ENCODE data around the gene TMEM39B. TPM values are rescaled to one million over a fixed set of nuclear protein-coding genes. Genes with fewer than 3 reads are reported as not detected.

Gene TMEM39B
- total RNA-seq, 1 experiment from 2014 or later: 22.8 TPM

GRCh38 chr1:32114420-32114819, 41.7 kb downstream of the TMEM39B start:
- no peak overlapping the region for H3K27ac ChIP-seq (ENCODE audit: low read depth, low read length)
- ChIA-PET CTCF (no interaction called here), RAD21 (ENCODE audit: low non-redundant PET in 1 of 2, low total read pairs in 2 of 2, uncharacterized antibody in 2 of 2, unreplicated experiment in 2 of 2) (no interaction called here), POLR2A (no interaction called here)
- H3K9me2 ChIP-seq (ENCODE audit: insufficient read depth): no peaks in the 10 kb centered on the region
- no peak overlapping the region for H2AFZ ChIP-seq (ENCODE audit: low read depth, low read length, poor library complexity, severe bottlenecking)
- no peak overlapping the region for H3K4me3 ChIP-seq (replicated peaks in 1 of 2; ENCODE audit: low read depth in 1 of 2, low read length in 2 of 2)
- ATAC-seq (no peak), DNase-seq (ENCODE audit: low read depth, low spot score) (no peak)
- H3K27me3 ChIP-seq (ENCODE audit: insufficient read depth, low read length): no peaks in the 10 kb centered on the region
- H3K4me2 ChIP-seq (ENCODE audit: low read length): peak overlapping the region; percentile 65
- no peaks in the 10 kb centered on the region for H3K9me3 ChIP-seq (ENCODE audit: control insufficient read depth in 1 of 2, insufficient read depth in 1 of 2, low read depth in 1 of 2, low read length in 2 of 2)
- no TSS peak for BruUV-seq (replicated peaks)
- H3K9ac ChIP-seq (ENCODE audit: low read length): no peak overlapping the region
- H4K20me1 ChIP-seq (ENCODE audit: insufficient read depth): no peaks in the 10 kb centered on the region; the same call in 1 of the 2 replicates
- TF ChIP-seq, protein P1, sequence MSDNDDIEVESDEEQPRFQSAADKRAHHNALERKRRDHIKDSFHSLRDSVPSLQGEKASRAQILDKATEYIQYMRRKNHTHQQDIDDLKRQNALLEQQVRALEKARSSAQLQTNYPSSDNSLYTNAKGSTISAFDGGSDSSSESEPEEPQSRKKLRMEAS (IDR thresholded peaks at IDR 0.05): no peak
- TF ChIP-seq, protein P2, sequence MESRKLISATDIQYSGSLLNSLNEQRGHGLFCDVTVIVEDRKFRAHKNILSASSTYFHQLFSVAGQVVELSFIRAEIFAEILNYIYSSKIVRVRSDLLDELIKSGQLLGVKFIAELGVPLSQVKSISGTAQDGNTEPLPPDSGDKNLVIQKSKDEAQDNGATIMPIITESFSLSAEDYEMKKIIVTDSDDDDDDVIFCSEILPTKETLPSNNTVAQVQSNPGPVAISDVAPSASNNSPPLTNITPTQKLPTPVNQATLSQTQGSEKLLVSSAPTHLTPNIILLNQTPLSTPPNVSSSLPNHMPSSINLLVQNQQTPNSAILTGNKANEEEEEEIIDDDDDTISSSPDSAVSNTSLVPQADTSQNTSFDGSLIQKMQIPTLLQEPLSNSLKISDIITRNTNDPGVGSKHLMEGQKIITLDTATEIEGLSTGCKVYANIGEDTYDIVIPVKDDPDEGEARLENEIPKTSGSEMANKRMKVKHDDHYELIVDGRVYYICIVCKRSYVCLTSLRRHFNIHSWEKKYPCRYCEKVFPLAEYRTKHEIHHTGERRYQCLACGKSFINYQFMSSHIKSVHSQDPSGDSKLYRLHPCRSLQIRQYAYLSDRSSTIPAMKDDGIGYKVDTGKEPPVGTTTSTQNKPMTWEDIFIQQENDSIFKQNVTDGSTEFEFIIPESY (IDR thresholded peaks at IDR 0.05; ENCODE audit: extremely low read depth, insufficient replicate concordance, low read length): no peak
- no peak for TF ChIP-seq RAD21 (IDR thresholded peaks at IDR 0.05; ENCODE audit: low read depth)
- H3K36me3 ChIP-seq (ENCODE audit: control insufficient read depth in 1 of 2, insufficient read depth in 2 of 2, low read length in 2 of 2): 0 out of 4 replicates have a peak, but pooled peaks cover 0 to 2% of the 10 kb centered on the region in 2 experiments
- peaks cover 98% of the 10 kb centered on the region for H3K79me2 ChIP-seq (ENCODE audit: insufficient read depth, low read length)
- H3K4me1 ChIP-seq (ENCODE audit: control insufficient read depth in 1 of 2, insufficient read depth in 2 of 2, low read length in 2 of 2): peaks cover 28 to 52% of the 10 kb centered on the region in 2 experiments
- intact Hi-C loops (cut with micrococcal nuclease): loop anchor here (5.0 kb wide), 1 partner anchor 63 kb away; the partner anchor contains the start of gene TXLNA

DNA sequence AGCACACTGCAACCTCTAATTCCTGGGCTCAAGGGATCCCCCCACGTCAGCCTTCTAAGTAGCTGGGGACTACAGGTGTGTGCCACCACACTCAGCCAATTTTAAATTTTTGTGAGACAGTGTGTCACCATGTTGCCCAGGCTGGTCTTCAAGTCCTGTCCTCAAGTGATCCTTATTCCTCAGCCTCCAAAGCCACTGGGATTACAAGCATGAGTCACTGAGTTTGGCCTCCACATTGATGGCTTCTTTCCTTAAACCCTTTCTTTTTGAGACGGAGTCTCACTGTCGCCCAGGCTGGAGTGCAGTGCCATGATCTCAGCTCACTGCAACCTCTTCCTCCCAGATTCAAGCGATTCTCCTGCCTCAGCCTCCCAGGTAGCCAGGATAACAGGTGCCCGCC, 42.8 kb downstream of the TMEM39B start:
- ChIA-PET POLR2A (no interaction called here), CTCF (interaction anchor here (1.7 kb wide), 1 partner anchor 12 kb away, joined by 5 read pairs; no protein-coding TSS in a partner anchor), RAD21 (ENCODE audit: low non-redundant PET in 1 of 2, low total read pairs in 2 of 2, uncharacterized antibody in 2 of 2, unreplicated experiment in 2 of 2) (no interaction called here)
- Histone ChIP-seq H3K79me2 (ENCODE audit: insufficient read depth, low read length) (peaks cover 98% of the 10 kb centered on the region), H3K9me3 (ENCODE audit: control insufficient read depth in 1 of 2, insufficient read depth in 1 of 2, low read depth in 1 of 2, low read length in 2 of 2) (no peaks in the 10 kb centered on the region), H3K9ac (ENCODE audit: low read length) (0 out of 2 replicates have a peak overlapping the region, but pooled peaks have one; percentile 17), H3K27ac (ENCODE audit: low read depth, low read length) (peak overlapping the region; percentile 64), H3K4me2 (ENCODE audit: low read length) (peak overlapping the region; percentile 65), H3K27me3 (ENCODE audit: insufficient read depth, low read length) (no peaks in the 10 kb centered on the region), H4K20me1 (ENCODE audit: insufficient read depth) (no peaks in the 10 kb centered on the region; the same call in none of the 2 replicates), H2AFZ (ENCODE audit: low read depth, low read length, poor library complexity, severe bottlenecking) (no peak overlapping the region), H3K36me3 (ENCODE audit: control insufficient read depth in 1 of 2, insufficient read depth in 2 of 2, low read length in 2 of 2) (no peaks in the 10 kb centered on the region), H3K4me1 (ENCODE audit: control insufficient read depth in 1 of 2, insufficient read depth in 2 of 2, low read length in 2 of 2) (peaks cover 28 to 46% of the 10 kb centered on the region in 2 experiments), H3K9me2 (ENCODE audit: insufficient read depth) (no peaks in the 10 kb centered on the region), H3K4me3 (replicated peaks in 1 of 2; ENCODE audit: low read depth in 1 of 2, low read length in 2 of 2) (peak overlapping the region in 1 of 2 experiments; percentile 22; a peak in 1 of 4 replicates)
- DNase-seq (ENCODE audit: low read depth, low spot score): no peak
- intact Hi-C loops (cut with micrococcal nuclease): no loop called here
- BruUV-seq (replicated peaks): no TSS peak
- ATAC-seq: peak; percentile 50
- TF ChIP-seq EZH2phosphoT487 (IDR thresholded peaks at IDR 0.05; ENCODE audit: borderline replicate concordance) (no peak), EGR1 (IDR thresholded peaks at IDR 0.05; ENCODE audit: low read depth) (no peak), ELF1 (IDR thresholded peaks at IDR 0.05; ENCODE audit: borderline replicate concordance, low read depth) (no peak), EZH2 (IDR thresholded peaks at IDR 0.05) (no peak), POLR2AphosphoS5 (IDR thresholded peaks at IDR 0.05; ENCODE audit: low read depth, low read length) (no peak), YY1 (IDR thresholded peaks at IDR 0.05; ENCODE audit: extremely low read depth, insufficient replicate concordance, low read depth, low read length) (no peak), CEBPB (IDR thresholded peaks at IDR 0.05; ENCODE audit: low read depth) (no peak), FOSL1 (IDR thresholded peaks at IDR 0.05; ENCODE audit: low read depth) (no peak), SP1 (IDR thresholded peaks at IDR 0.05; ENCODE audit: low read depth) (no peak)
- TF ChIP-seq, protein P1 (IDR thresholded peaks at IDR 0.05): no peak
- TF ChIP-seq, protein P3, sequence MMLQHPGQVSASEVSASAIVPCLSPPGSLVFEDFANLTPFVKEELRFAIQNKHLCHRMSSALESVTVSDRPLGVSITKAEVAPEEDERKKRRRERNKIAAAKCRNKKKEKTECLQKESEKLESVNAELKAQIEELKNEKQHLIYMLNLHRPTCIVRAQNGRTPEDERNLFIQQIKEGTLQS (IDR thresholded peaks at IDR 0.05): no peak
- TF ChIP-seq, protein P2 (IDR thresholded peaks at IDR 0.05; ENCODE audit: extremely low read depth, insufficient replicate concordance, low read length): no peak

Measured in HCT116 (cell line).